Measurements from ENCODE around the gene EML4.
A peak's percentile ranks its signal among the peaks of the same experiment; 100 is the strongest.

Gene EML4

GRCh38 chr2:42205337-42205736 lies 36.2 kb downstream of the EML4 start:
- no peak for DNase-seq
- in situ Hi-C loops (cut with HindIII; ENCODE audit: low pct_ligation_motif_present, low pct_unique_long_range_greater_than_20kb, low sequenced_read_pairs): no loop called here

GRCh38 chr2:42207826-42208225 lies 38.7 kb downstream of the EML4 start:
- no peak for DNase-seq
- in situ Hi-C loops (cut with HindIII; ENCODE audit: low pct_ligation_motif_present, low pct_unique_long_range_greater_than_20kb, low sequenced_read_pairs): no loop called here

DNA sequence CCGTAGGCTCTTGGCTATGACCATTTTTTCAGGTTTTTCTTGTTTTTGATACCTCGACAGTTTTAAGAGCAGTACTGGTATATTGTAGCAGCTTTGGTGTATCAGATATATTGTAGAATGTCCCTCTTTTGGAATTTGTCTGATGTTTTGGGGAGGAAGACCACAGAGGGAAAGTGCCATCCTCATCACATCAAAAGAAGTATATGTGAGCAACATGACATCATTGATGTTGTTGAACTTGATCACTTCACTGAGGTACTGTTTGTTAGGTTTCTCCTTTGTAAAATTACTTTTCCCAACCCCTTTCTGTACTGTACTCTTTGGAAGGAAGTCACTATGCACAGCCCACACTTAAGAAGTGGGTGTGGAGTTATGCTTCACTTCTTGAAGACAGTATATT lies 41.0 kb downstream of the EML4 start:
- DNase-seq: no peak
- in situ Hi-C loops (cut with HindIII; ENCODE audit: low pct_ligation_motif_present, low pct_unique_long_range_greater_than_20kb, low sequenced_read_pairs): no loop called here

DNA sequence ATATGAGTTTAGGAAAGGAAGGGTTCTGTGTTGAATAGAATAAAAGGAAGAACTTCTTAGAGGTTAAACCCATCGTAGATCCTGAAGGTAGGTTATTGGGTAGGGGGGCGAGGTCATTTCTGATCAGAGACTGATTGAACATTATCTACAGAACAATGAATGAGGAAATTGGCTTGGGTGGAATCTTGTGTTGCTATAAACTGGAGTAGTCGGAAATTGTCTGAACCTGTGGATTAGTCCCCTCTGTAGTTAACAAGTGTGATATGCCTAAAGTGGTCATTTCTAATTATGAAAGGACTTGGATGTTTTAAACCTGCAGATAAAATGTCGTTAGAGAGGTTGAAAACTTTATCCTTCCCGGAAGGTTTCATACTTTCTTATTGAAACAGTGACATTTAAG lies 42.1 kb downstream of the EML4 start:
- DNase-seq: no peak
- in situ Hi-C loops (cut with HindIII; ENCODE audit: low pct_ligation_motif_present, low pct_unique_long_range_greater_than_20kb, low sequenced_read_pairs): no loop called here

DNA sequence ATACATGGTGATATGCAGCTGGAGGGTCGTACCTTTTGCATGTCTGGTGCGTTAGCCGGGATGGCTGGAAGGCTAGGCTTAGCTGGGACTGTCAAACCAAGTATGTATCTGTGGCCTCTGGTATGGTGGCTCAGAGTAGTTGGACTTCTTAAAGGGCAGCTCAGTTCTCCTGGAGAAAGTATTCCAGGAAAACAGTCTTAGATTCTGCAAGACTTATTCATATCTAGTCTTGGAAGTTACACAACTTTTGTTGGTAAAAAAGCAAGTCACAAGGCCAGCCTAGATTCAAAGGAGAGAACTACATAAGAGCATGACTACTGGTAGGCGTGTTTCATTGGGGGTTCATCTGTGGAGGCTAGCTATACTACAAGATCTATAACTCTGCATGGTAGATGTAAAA lies 45.5 kb downstream of the EML4 start:
- DNase-seq: no peak
- in situ Hi-C loops (cut with HindIII; ENCODE audit: low pct_ligation_motif_present, low pct_unique_long_range_greater_than_20kb, low sequenced_read_pairs): no loop called here

- in situ Hi-C loops (cut with HindIII; ENCODE audit: low pct_ligation_motif_present, low pct_unique_long_range_greater_than_20kb, low sequenced_read_pairs): no loop called here
- no peak for DNase-seq
Observed at GRCh38 chr2:42216694-42217093, 47.5 kb downstream of the EML4 start.

- in situ Hi-C loops (cut with HindIII; ENCODE audit: low pct_ligation_motif_present, low pct_unique_long_range_greater_than_20kb, low sequenced_read_pairs): no loop called here
Observed at GRCh38 chr2:42217307-42217706, 48.2 kb downstream of the EML4 start.

GRCh38 chr2:42217914-42218313 lies 48.8 kb downstream of the EML4 start:
- DNase-seq: no peak
- in situ Hi-C loops (cut with HindIII; ENCODE audit: low pct_ligation_motif_present, low pct_unique_long_range_greater_than_20kb, low sequenced_read_pairs): no loop called here

More at GRCh38 chr2:42217307-42217706, 48.2 kb downstream of the EML4 start:
- DNase-seq: no peak

- DNase-seq: no peak
- in situ Hi-C loops (cut with HindIII; ENCODE audit: low pct_ligation_motif_present, low pct_unique_long_range_greater_than_20kb, low sequenced_read_pairs): no loop called here
Observed at GRCh38 chr2:42218712-42219111, 49.6 kb downstream of the EML4 start.

DNA sequence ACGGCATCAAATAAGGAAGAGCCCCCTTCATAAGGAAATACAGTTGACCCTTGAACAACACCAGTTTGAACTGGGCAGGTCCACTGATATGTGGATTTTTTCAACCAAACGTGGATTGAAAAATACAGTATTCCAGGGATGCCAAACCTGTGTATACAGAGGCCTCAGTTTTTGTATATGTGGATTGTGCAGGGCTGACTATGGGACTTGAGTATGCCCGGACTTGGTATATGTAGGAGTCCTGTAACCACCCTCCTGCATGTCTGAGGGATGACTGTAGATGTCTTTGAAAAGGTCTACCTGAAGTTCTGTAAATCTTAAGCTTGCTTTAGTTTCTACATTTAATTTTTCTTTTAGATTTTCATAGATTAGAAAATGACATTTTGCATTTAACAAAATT lies 50.0 kb downstream of the EML4 start:
- in situ Hi-C loops (cut with HindIII; ENCODE audit: low pct_ligation_motif_present, low pct_unique_long_range_greater_than_20kb, low sequenced_read_pairs): no loop called here
- DNase-seq: no peak

GRCh38 chr2:42220566-42220965 lies 51.4 kb downstream of the EML4 start:
- DNase-seq: no peak
- in situ Hi-C loops (cut with HindIII; ENCODE audit: low pct_ligation_motif_present, low pct_unique_long_range_greater_than_20kb, low sequenced_read_pairs): no loop called here

DNA sequence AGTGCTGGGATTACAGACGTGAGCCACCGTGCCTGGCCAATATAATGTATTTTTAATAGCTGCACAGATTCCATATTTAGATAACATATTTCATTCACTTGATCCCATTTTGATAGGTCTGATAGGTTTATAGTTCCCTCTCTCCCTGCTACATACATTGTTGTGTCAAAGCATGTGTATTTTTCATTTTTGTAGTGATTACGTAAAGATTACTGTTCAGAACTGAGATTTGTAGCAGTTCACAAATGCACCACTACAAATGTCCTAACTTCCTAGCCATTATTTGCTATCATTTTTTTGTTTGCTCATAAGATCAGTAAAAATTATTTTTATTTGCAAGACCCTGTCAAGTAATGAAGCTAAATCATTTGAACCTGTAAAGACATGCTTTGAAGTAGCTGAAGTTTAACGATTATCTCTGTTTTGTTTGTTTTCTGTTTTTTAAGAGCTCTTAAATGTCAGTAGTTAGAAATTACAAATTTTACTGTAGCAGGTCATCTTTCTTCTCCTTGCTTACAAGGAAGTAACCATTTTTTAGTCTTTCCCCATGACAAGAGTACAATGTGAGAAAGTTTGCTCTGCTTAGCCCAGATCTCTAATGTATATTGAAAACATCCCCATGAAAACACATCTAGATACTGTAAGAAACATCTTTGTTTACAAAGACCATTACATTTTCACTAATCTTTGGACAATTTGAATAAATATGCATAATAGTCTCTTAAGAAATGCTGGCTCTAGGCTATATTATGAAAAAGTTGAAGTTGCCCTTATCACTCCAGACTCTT lies 54.1 kb downstream of the EML4 start:
- DNase-seq: no peak
- in situ Hi-C loops (cut with HindIII; ENCODE audit: low pct_ligation_motif_present, low pct_unique_long_range_greater_than_20kb, low sequenced_read_pairs): no loop called here

DNA sequence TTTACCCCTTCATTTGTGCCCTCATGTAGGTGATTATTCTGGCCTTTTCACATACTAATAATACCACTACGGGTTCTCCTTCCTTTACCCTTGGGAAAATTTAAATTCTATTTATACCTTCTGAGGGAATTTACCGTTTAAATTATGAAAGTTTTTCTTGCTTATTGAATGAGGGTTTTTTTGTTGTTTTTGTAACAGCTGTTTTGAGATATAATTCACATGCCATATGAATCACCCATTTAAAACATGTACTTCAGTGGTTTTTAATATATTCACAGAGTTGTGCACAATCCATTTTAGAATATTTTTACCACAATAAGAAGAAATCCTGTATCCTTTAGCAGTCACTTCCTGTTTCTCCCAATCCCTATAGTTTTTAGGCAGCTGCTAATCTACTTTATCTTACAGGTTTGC lies 54.7 kb downstream of the EML4 start:
- DNase-seq: no peak
- in situ Hi-C loops (cut with HindIII; ENCODE audit: low pct_ligation_motif_present, low pct_unique_long_range_greater_than_20kb, low sequenced_read_pairs): no loop called here

DNA sequence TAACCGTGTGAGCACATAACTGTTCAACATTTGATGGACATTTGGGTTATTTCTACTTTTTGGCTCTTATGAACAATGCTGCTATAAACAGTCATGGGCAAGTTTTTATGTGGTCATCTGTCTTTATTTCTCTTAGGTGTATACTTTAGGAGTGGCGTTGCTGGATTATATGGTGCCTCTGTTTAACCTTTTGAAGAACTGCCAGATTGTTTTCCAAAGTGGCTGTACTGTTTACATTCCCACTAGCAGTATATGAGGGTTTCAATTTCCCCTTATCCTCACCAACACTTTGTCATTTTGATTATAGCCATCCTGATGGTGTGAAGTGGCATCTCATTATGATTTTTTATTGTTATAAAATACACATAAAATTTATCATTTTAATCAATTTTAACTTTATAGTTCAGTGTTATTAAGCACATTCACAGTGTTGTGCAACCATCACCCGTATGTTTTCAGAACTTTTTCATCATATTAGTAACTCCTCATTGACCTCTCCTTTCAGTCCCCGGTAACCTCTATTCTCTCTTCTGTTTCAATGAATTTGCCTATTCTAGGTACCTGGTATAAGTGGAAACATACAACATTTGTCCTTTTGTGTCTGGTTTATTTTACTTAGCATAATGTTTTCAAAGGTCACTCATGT lies 55.4 kb downstream of the EML4 start:
- in situ Hi-C loops (cut with HindIII; ENCODE audit: low pct_ligation_motif_present, low pct_unique_long_range_greater_than_20kb, low sequenced_read_pairs): no loop called here
- no peak for DNase-seq

- no peak for DNase-seq
- in situ Hi-C loops (cut with HindIII; ENCODE audit: low pct_ligation_motif_present, low pct_unique_long_range_greater_than_20kb, low sequenced_read_pairs): no loop called here
Observed at GRCh38 chr2:42225573-42225972, 56.4 kb downstream of the EML4 start.

- DNase-seq: no peak
- in situ Hi-C loops (cut with HindIII; ENCODE audit: low pct_ligation_motif_present, low pct_unique_long_range_greater_than_20kb, low sequenced_read_pairs): no loop called here
Observed at GRCh38 chr2:42227491-42227890, 58.3 kb downstream of the EML4 start.

DNA sequence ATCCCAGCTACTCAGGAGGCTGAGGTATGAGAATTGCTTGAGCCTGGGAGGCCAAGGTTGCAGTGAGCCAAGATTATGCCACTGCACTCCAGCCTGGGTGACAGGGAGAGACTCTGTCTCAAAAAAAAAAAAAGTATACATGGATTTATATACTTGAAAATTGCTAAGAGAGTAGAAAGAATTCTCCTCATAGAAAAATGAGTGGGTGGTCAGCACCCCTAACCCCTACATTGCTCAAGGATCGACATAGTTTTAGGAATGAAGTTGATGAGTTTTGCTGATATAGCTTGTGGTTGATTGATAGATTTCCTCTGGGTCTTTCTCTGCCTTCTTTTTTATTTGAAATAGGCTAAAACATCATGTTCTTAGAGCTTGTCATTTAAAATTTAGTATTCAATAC lies 58.9 kb downstream of the EML4 start:
- DNase-seq: no peak
- in situ Hi-C loops (cut with HindIII; ENCODE audit: low pct_ligation_motif_present, low pct_unique_long_range_greater_than_20kb, low sequenced_read_pairs): no loop called here

GRCh38 chr2:42229949-42230348 lies 60.8 kb downstream of the EML4 start:
- in situ Hi-C loops (cut with HindIII; ENCODE audit: low pct_ligation_motif_present, low pct_unique_long_range_greater_than_20kb, low sequenced_read_pairs): no loop called here
- DNase-seq: no peak

DNA sequence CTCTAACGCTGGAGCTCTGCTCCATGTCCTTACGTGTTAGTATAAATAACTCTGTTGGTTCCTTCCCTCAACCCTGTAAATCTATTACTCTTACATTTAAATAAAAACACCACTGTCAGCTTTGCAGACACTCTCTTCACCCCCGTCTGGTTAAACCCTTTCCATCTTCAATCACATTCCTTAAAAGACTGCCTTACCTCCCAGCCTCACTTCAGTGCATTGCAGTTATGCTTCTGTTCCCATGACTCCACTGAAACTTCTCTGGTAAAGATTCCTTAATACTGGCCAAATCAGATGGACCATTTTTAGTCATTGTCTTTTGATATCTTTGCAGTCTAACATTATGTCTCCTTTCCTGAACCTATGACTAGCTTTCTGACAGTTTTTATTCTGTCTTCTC lies 61.7 kb downstream of the EML4 start:
- peak; percentile 57 for DNase-seq
- in situ Hi-C loops (cut with HindIII; ENCODE audit: low pct_ligation_motif_present, low pct_unique_long_range_greater_than_20kb, low sequenced_read_pairs): no loop called here

- in situ Hi-C loops (cut with HindIII; ENCODE audit: low pct_ligation_motif_present, low pct_unique_long_range_greater_than_20kb, low sequenced_read_pairs): no loop called here
- no peak for DNase-seq
Observed at GRCh38 chr2:42232024-42232423, 62.9 kb downstream of the EML4 start.
